Endothelial cell of umbilical vein (primary cell): ENCODE data around the gene VASN. TPM values are rescaled to one million over a fixed set of nuclear protein-coding genes. Genes with fewer than 3 reads are reported as not detected.

Source experiments
- BruUV-seq: library from RNA; stranded (reverse); fragments of 400-500 nt; replicated peaks from 2 replicates; lab custom pipeline; 2021; lab: Mats Ljungman, UMichigan
- CTCF ChIA-PET: fragments of 300-600, 350-600 bp; sonication (Branson Sonifier 250); formaldehyde crosslinking; loops from one replicate; lab custom pipeline; 2021; ENCODE audit warnings: antibody characterized with exemption, inconsistent platforms; lab: Charles Lee
- POLR2A ChIA-PET: fragments of 300-600, 350-600 bp; sonication (Branson Sonifier 250); formaldehyde crosslinking; loops from one replicate; lab custom pipeline; 2021; ENCODE audit warnings: antibody characterized with exemption, inconsistent platforms; lab: Charles Lee
- DNase-seq: peaks from one replicate; pipeline ENCODE4 v3.0.0-alpha.2; 2011; ENCODE audit warnings: low read depth, low spot score
- FAIRE-seq: peaks from 2 replicates; lab custom pipeline; 2011; peaks lifted over from hg19 to GRCh38; lab: Jason Lieb, UNC
- H2AFZ ChIP-seq: 2 replicates; pipeline ENCODE4 v1.6.0; 2012; ENCODE audit warnings: low read depth, low read length, control low read depth, inconsistent platforms
- H3K27ac ChIP-seq: 2 replicates; pipeline ENCODE4 v1.5.1; 2011; ENCODE audit warnings: low read depth, mild to moderate bottlenecking, control low read depth, low read length, moderate library complexity; ENCODE audit not compliant: insufficient read depth
- H3K27me3 ChIP-seq, 2 experiments: 2 replicates each; pipeline versions ENCODE4 v1.6.0 to v1.6.1; 2011; ENCODE audit warnings: low read length in 2 of 2, mixed read lengths in 1 of 2; ENCODE audit not compliant: control insufficient read depth in 2 of 2, insufficient read depth in 2 of 2
- H3K36me3 ChIP-seq, 2 experiments: 2 replicates in 1 of 2; 3 replicates in 1 of 2; pipeline ENCODE4 v1.5.1; 2011; ENCODE audit warnings: low read length in 2 of 2, mild to moderate bottlenecking in 1 of 2, moderate library complexity in 1 of 2; ENCODE audit not compliant: control insufficient read depth in 2 of 2, insufficient read depth in 2 of 2; ENCODE audit errors: extremely low read depth in 1 of 2
- H3K4me1 ChIP-seq: 3 replicates; pipeline ENCODE4 v1.5.1; 2011; ENCODE audit warnings: mild to moderate bottlenecking, low read length; ENCODE audit not compliant: control insufficient read depth, insufficient read depth; ENCODE audit errors: extremely low read depth
- H3K4me2 ChIP-seq: 2 replicates; pipeline ENCODE4 v1.6.1; 2011; ENCODE audit warnings: low read length, control low read depth, mixed read lengths; ENCODE audit not compliant: insufficient read depth
- H3K4me3 ChIP-seq, 3 experiments: fragments of 200-600 bp in 1 of 3; sonication (generic), shearing (Covaris generic) in 1 of 3; replicated peaks in 1 of 3; 2 replicates each; pipeline ENCODE4 v1.5.1; 2011 to 2016; ENCODE audit warnings: control low read depth in 3 of 3, low read length in 3 of 3, mild to moderate bottlenecking in 2 of 3, inconsistent platforms in 1 of 3, low read depth in 1 of 3, moderate library complexity in 1 of 3; ENCODE audit not compliant: insufficient read depth in 1 of 3
- H3K79me2 ChIP-seq: 2 replicates; pipeline ENCODE4 v1.6.0; 2012; ENCODE audit warnings: low read length, inconsistent platforms; ENCODE audit not compliant: control insufficient read depth, insufficient read depth
- H3K9ac ChIP-seq: replicated peaks from 2 replicates; pipeline ENCODE3; 2011; ENCODE audit warnings: low read length, control low read depth; ENCODE audit not compliant: insufficient read depth; ENCODE audit errors: extremely low read depth
- H3K9me1 ChIP-seq: replicated peaks from 3 replicates; pipeline ENCODE4 v1.6.0; 2011; ENCODE audit warnings: mild to moderate bottlenecking, low read length; ENCODE audit not compliant: control insufficient read depth, insufficient read depth; ENCODE audit errors: extremely low read depth
- H3K9me3 ChIP-seq: replicated peaks from 2 replicates; pipeline ENCODE4 v1.5.1; 2012; ENCODE audit warnings: low read length, inconsistent platforms; ENCODE audit not compliant: control insufficient read depth, insufficient read depth
- H4K20me1 ChIP-seq: replicated peaks from 2 replicates; pipeline ENCODE3; 2011; ENCODE audit warnings: mild to moderate bottlenecking, low read length; ENCODE audit not compliant: control insufficient read depth, insufficient read depth; ENCODE audit errors: extremely low read depth
- EZH2 ChIP-seq: IDR thresholded peaks from 2 replicates; pipeline ENCODE4 v1.6.1; 2012; ENCODE audit warnings: borderline replicate concordance, low read depth, mild to moderate bottlenecking, moderate library complexity, low read length, inconsistent platforms; ENCODE audit not compliant: severe bottlenecking
- FOS ChIP-seq: IDR thresholded peaks from 2 replicates; pipeline ENCODE4 v1.6.1; 2011; ENCODE audit warnings: mild to moderate bottlenecking, low read length, moderate library complexity, borderline replicate concordance; ENCODE audit not compliant: insufficient read depth
- GATA2 ChIP-seq: IDR thresholded peaks from 2 replicates; pipeline ENCODE4 v1.7.0; 2011; ENCODE audit warnings: low read depth, mild to moderate bottlenecking, moderate library complexity, mixed read lengths, low read length; ENCODE audit not compliant: insufficient read length, insufficient read depth
- MYC ChIP-seq: IDR thresholded peaks from one replicate; pipeline ENCODE4 v1.6.1; 2011; ENCODE audit warnings: mild to moderate bottlenecking, low read depth, low read length
- POLR2A ChIP-seq: IDR thresholded peaks from 2 replicates; pipeline ENCODE4 v1.6.1; 2012; ENCODE audit warnings: low read depth, mild to moderate bottlenecking, control low read depth, low read length
- dilution Hi-C: fragments of 300-500 bp; cut with MboI; formaldehyde crosslinking; loops from one replicate; pipeline ENCODE4 v1.15.0; 2019; ENCODE audit warnings: low sequenced_read_pairs; ENCODE audit not compliant: extremely low pct_ligation_motif_present
- intact Hi-C: fragments of 100-400 bp; cut with micrococcal nuclease; formaldehyde crosslinking; loops from one replicate; pipeline ENCODE4 v1.10.0; 2022
- polyA plus RNA-seq, 4 experiments: library from polyadenylated mRNA; depleted of rRNA in 3 of 4; stranded (reverse) in 3 of 4; unstranded in 1 of 4; fragments of >200 nt; gene quantifications; 2 replicates each; pipeline versions ENCODE4 v1.2.1 to v1.2.3, GENCODE V29; 2011 to 2012; ENCODE audit warnings: missing spikeins in 1 of 4
- total RNA-seq: library from RNA; stranded (reverse); gene quantifications from 2 replicates; pipeline ENCODE4 v1.2.3, GENCODE V29; 2021
- TF ChIP-seq, protein P1 (sequence below), 2 donors: IDR thresholded peaks; 1 replicate in 1 of 2; 2 replicates in 1 of 2; pipeline ENCODE4 v1.5.1; 2011; ENCODE audit warnings: low read length in 2 of 2, mild to moderate bottlenecking in 2 of 2, moderate library complexity in 2 of 2, control low read depth in 1 of 2, inconsistent platforms in 1 of 2, low read depth in 1 of 2; ENCODE audit not compliant: insufficient read depth in 1 of 2; ENCODE audit errors: extremely low read depth in 1 of 2
- TF ChIP-seq, protein P2 (sequence below): IDR thresholded peaks from 2 replicates; pipeline ENCODE4 v1.6.1; 2011; ENCODE audit not compliant: insufficient read depth, insufficient read length

The VASN gene
- total and polyA plus RNA-seq, 2 donors (not counting 3 experiments of a cell fraction or from before 2014, with no cell fraction given) = 0.41 to 0.42 TPM

DNA sequence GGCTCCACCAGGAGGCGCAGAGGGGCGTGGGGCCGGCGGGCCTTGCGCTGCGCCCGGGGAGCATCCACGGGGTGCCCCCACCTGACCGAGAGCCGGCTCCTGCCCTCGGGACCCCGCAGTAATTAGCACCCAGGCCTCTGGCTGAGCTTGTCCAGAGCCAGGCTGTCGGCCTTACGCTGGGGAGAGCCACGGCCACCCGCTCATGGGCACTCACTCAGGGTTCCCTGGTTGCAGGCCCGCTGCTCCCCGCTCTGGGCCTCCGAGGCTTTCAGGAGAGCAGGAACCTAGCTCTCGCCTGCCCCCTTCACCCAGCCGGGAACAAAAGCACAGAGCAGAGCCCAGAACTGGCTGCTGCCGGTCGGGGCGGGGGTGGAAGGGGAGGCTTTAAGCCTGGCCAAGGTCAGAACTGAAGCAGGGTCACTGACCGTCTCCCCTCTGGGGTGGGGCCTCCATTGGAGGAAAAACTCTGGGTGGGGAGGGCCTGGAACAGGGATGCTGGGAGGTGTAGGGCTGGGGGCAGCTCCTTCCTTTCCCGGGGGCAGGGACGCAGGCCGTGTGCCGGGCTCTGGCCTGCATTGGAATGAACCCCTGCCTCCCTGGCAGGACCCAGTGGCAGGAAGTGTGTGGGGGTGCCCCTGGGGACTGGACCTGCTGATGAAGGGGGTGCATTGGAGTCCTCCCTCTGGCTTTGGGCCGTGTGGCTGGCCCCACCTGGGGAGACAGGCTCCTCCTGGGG, 43.4 kb upstream of the VASN start:
- peak; percentile 72 for DNase-seq
- TF ChIP-seq MYC = no peak
- TF ChIP-seq FOS = no peak
- TF ChIP-seq, protein P1, sequence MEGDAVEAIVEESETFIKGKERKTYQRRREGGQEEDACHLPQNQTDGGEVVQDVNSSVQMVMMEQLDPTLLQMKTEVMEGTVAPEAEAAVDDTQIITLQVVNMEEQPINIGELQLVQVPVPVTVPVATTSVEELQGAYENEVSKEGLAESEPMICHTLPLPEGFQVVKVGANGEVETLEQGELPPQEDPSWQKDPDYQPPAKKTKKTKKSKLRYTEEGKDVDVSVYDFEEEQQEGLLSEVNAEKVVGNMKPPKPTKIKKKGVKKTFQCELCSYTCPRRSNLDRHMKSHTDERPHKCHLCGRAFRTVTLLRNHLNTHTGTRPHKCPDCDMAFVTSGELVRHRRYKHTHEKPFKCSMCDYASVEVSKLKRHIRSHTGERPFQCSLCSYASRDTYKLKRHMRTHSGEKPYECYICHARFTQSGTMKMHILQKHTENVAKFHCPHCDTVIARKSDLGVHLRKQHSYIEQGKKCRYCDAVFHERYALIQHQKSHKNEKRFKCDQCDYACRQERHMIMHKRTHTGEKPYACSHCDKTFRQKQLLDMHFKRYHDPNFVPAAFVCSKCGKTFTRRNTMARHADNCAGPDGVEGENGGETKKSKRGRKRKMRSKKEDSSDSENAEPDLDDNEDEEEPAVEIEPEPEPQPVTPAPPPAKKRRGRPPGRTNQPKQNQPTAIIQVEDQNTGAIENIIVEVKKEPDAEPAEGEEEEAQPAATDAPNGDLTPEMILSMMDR (IDR thresholded peaks at IDR 0.05; ENCODE audit: extremely low read depth in 1 of 2, insufficient read depth in 1 of 2, low read depth in 1 of 2, low read length in 2 of 2) = peak; percentile 50 to 74
- TF ChIP-seq, protein P2, sequence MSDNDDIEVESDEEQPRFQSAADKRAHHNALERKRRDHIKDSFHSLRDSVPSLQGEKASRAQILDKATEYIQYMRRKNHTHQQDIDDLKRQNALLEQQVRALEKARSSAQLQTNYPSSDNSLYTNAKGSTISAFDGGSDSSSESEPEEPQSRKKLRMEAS = no peak
- TF ChIP-seq POLR2A = no peak
- no peak for TF ChIP-seq EZH2
- TF ChIP-seq GATA2 = no peak
- H3K9ac ChIP-seq = peak overlapping the region; percentile 34
- no peaks in the 10 kb centered on the region for H3K9me1 ChIP-seq
- no TSS peak for BruUV-seq
- POLR2A ChIA-PET = no interaction called here
- no peaks in the 10 kb centered on the region for H3K27me3 ChIP-seq
- CTCF ChIA-PET = interaction anchor here (0.8 to 8.9 kb wide), 25 partner anchors 12 to 389 kb away, joined by 3 to 198 read pairs (median 5); partner anchors contain the start of genes GLIS2, PAM16 and TFAP4
- peak overlapping the region in 1 of 3 experiments; percentile 44 for H3K4me3 ChIP-seq
- no peaks in the 10 kb centered on the region for H3K9me3 ChIP-seq
- peaks cover 33% of the 10 kb centered on the region for H3K79me2 ChIP-seq
- H3K4me1 ChIP-seq = peaks cover 30% of the 10 kb centered on the region
- FAIRE-seq = peak; percentile 83
- H3K36me3 ChIP-seq = peaks cover 0 to 2% of the 10 kb centered on the region in 2 experiments
- no peaks in the 10 kb centered on the region for H4K20me1 ChIP-seq
- H3K4me2 ChIP-seq = peak overlapping the region; percentile 59
- dilution Hi-C loops (no loop called here), intact Hi-C loops (loop anchor here (1.0 kb wide), 2 partner anchors 19 to 74 kb away; no protein-coding TSS in a partner anchor)
- H2AFZ ChIP-seq = peak overlapping the region; percentile 54
- peak overlapping the region; percentile 38 for H3K27ac ChIP-seq
